ENCODE results near the gene ATN1. TPM values are rescaled to one million over a fixed set of nuclear protein-coding genes. Genes with fewer than 3 reads are reported as not detected.

The ATN1 gene
- total and polyA plus RNA-seq, 4 donors, result 3.6 to 12.6 (median 7.9) TPM

- TF ChIP-seq CTCF (IDR thresholded peaks at IDR 0.05; ENCODE audit: low read depth, low read length, missing input control) (no peak), TAF1 (conservative IDR thresholded peaks at IDR 0.05) (no peak)
These were observed 44.5 kb upstream of the ATN1 start (continued) for GRCh38 chr12:6883252-6883651.

GRCh38 chr12:6883683-6884082 lies 44.1 kb upstream of the ATN1 start:
- Histone ChIP-seq H3K27ac (ENCODE audit: low read depth in 1 of 2, low read length in 2 of 2) (no peak overlapping the region), H3K4me3 (ENCODE audit: low read depth in 1 of 3, low read length in 3 of 3) (no peak overlapping the region), H3K36me3 (ENCODE audit: control insufficient read depth in 4 of 4, insufficient read depth in 3 of 4, low read depth in 1 of 4, low read length in 3 of 4) (peaks cover 0 to 7% (median 3%) of the 10 kb centered on the region in 4 donors), H3K9me3 (ENCODE audit: control insufficient read depth in 4 of 4, low read length in 3 of 4) (no peaks in the 10 kb centered on the region), H3K4me1 (ENCODE audit: control insufficient read depth in 4 of 4, insufficient read depth in 4 of 4, low read length in 3 of 4) (peaks cover 0 to 4% (median 0%) of the 10 kb centered on the region in 4 donors), H3K27me3 (ENCODE audit: control insufficient read depth in 4 of 4, insufficient read depth in 4 of 4, low read length in 3 of 4) (no peaks in the 10 kb centered on the region), H3K9ac (ENCODE audit: low read depth in 1 of 2, low read length in 2 of 2) (no peak overlapping the region)
- no peak for DNase-seq (ENCODE audit: low spot score)
- TF ChIP-seq YY1 (IDR thresholded peaks at IDR 0.05), result no peak
- no peak for TF ChIP-seq FOXA1 (IDR thresholded peaks at IDR 0.05)
- TF ChIP-seq EGR1 (IDR thresholded peaks at IDR 0.05; ENCODE audit: low read depth in 2 of 2), result no peak
- no peak for TF ChIP-seq MAX (IDR thresholded peaks at IDR 0.05)
- TF ChIP-seq ATF3 (IDR thresholded peaks at IDR 0.05), result no peak
- no peak for TF ChIP-seq CTCF (IDR thresholded peaks at IDR 0.05; ENCODE audit: low read depth, low read length, missing input control)
- no peak for TF ChIP-seq REST (IDR thresholded peaks at IDR 0.05)
- TF ChIP-seq FOXA2 (IDR thresholded peaks at IDR 0.05), result no peak
- TF ChIP-seq RAD21 (IDR thresholded peaks at IDR 0.05), result no peak
- no peak for TF ChIP-seq JUND (IDR thresholded peaks at IDR 0.05)
- no peak for TF ChIP-seq RXRA (IDR thresholded peaks at IDR 0.05)
- no peak for TF ChIP-seq ZBTB33 (IDR thresholded peaks at IDR 0.05)
- no peak for TF ChIP-seq GABPA (IDR thresholded peaks at IDR 0.05 in 1 of 2, conservative IDR thresholded peaks at IDR 0.05 in 1 of 2)
- 96% methylated on average over 11 of the region's 11 CpGs for WGBS
